Measurements from ENCODE around the gene ARAP1. TPM values are rescaled to one million over a fixed set of nuclear protein-coding genes. Genes with fewer than 3 reads are reported as not detected.

Gene ARAP1
- total RNA-seq, 4 donors from 2014 or later: 90.3 to 146 (median 122) TPM

DNA sequence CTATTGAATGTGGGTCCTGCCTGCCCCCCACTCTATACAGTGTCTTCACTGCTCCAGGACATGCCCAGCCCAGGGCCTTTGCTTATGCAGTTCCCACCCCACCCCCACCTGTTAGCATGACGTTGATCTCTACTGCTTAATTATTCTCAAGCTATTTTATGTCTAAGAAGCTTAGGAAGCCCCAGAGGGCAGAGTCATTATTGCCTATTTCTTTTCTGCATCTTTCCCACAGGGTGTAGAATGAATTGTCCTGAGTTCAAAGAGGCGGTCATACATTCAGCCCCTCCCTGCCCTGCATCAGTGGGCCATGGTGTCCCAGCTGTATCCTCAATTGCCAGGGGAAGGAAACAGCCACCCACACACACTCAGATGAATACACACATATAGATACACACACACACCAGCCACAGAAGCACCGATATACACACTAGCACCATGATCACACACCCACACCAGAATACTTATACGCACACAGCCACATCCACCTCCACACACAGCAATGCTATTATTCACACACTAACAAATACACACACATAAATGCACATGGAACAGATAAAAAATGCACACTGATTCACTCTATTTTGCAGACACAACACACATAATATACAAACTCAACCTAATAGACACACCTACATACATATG is 79.5 kb downstream of the ARAP1 start:
- intact Hi-C loops (cut with DNase I): no loop called here
- 65 to 75% methylated on average over 4 of the region's 4 CpGs for WGBS, 2 donors
- no peak for DNase-seq
- Histone ChIP-seq H3K27ac (no peak overlapping the region), H3K4me1 (no peaks in the 10 kb centered on the region), H3K36me3 (no peaks in the 10 kb centered on the region), H3K9me3 (no peaks in the 10 kb centered on the region), H3K4me3 (replicated peaks in 1 of 3) (no peak overlapping the region), H3K27me3 (no peaks in the 10 kb centered on the region)
- TF ChIP-seq, protein P1, sequence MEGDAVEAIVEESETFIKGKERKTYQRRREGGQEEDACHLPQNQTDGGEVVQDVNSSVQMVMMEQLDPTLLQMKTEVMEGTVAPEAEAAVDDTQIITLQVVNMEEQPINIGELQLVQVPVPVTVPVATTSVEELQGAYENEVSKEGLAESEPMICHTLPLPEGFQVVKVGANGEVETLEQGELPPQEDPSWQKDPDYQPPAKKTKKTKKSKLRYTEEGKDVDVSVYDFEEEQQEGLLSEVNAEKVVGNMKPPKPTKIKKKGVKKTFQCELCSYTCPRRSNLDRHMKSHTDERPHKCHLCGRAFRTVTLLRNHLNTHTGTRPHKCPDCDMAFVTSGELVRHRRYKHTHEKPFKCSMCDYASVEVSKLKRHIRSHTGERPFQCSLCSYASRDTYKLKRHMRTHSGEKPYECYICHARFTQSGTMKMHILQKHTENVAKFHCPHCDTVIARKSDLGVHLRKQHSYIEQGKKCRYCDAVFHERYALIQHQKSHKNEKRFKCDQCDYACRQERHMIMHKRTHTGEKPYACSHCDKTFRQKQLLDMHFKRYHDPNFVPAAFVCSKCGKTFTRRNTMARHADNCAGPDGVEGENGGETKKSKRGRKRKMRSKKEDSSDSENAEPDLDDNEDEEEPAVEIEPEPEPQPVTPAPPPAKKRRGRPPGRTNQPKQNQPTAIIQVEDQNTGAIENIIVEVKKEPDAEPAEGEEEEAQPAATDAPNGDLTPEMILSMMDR (IDR thresholded peaks at IDR 0.05): no peak

DNA sequence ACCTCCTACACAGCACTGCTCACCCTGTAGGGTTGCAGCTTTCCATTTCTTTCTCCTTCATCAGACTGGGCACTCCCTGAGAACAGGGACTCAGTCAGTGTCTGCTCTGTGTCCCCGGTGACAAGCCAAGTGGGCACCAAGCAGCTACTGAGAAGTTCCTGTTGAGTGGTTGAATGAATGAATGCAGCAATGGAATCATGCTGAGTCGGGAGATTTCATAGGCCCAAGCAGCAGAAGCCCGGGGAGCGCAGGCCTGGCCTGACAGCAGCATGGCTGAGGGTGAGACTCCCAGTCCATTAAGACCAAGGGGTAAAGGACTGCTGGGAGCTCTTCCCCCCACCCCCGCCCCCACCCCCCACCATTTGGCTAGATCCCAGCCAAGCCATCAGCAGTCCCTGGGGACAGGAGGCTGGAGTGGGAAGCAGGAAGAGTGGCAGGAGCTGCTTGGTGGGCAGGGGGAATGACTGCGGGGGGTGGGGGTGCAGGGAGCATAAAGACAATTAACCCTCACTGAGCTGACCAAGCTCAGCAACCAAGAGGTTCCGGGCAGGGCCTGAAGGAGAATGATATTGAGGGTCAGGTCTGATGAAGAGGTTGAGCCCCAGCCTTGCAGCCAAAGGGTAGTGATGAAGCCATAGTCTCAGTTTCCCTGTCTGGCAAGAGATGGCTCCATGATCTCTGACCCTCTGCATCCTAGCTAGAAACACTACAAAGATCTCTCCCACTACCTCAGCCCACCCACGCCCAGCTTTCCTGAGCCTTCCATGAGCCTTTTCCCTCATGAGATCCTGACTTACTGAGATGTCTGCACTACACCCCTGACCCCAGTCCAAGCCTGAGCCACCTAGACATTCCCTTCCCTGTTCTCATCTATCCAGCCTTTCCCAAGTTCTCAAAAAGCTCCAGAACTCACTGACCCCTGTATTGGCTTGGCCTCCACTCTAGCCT is 80.8 kb downstream of the ARAP1 start:
- H3K4me3 ChIP-seq (replicated peaks in 1 of 3): no peak overlapping the region
- TF ChIP-seq, protein P1 (IDR thresholded peaks at IDR 0.05): no peak
- no peak for TF ChIP-seq POLR2A (IDR thresholded peaks at IDR 0.05)
- no peak overlapping the region for H3K27ac ChIP-seq
- 34 to 53% methylated on average over 8 of the region's 8 CpGs for WGBS, 2 donors
- no peaks in the 10 kb centered on the region for H3K27me3 ChIP-seq
- intact Hi-C loops (cut with DNase I): no loop called here
- H3K36me3 ChIP-seq: no peaks in the 10 kb centered on the region
- no peak for DNase-seq
- H3K4me1 ChIP-seq: no peaks in the 10 kb centered on the region
- H3K9me3 ChIP-seq: no peaks in the 10 kb centered on the region

DNA sequence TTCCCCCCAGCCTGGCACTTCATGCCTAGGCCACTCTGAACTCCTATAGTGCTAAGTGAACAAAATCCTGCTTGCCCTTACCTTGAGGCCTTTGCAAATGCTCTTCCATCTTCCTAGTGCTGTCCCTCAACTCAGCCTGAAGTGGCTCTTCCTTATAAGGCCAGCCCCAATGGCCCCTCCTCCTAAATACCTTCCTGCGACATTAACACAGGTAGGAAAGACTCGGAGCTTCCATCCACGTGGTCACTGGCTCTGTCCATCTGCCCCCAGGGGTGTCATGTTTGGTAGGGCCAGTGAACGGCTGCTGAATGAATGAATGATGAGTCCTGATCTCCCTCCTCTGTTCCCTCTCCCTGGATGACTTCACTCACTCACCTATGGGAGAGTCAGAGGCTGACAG is 82.2 kb downstream of the ARAP1 start:
- intact Hi-C loops (cut with DNase I): no loop called here
- no peak for DNase-seq
- Histone ChIP-seq H3K36me3 (no peaks in the 10 kb centered on the region), H3K27ac (no peak overlapping the region), H3K4me1 (no peaks in the 10 kb centered on the region), H3K9me3 (no peaks in the 10 kb centered on the region), H3K27me3 (no peaks in the 10 kb centered on the region), H3K4me3 (replicated peaks in 1 of 3) (no peak overlapping the region)
- WGBS, 2 donors: 28 to 53% methylated on average over 4 of the region's 4 CpGs
- no peak for TF ChIP-seq POLR2A (IDR thresholded peaks at IDR 0.05)

DNA sequence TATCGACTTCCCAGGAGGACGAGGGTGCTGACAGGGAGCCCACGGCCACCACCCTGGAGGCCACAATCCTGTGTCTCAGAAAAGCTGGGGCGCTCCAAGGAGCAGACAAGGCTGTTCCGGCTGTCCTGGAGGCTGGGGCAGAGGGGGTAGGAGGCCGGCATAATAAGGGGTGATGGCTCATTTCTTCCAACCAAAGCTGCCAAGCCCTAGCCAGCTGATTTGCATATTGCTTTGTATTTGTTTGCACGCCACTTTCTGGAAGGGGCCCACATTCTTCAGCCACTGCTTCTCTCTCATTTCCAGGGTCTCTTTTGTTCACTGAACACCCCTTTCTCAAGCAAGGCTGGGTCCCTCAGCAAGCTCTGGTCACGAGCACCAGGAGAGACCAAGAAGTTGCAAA is 82.7 kb downstream of the ARAP1 start:
- no peak overlapping the region for H3K27ac ChIP-seq
- H3K27me3 ChIP-seq: no peaks in the 10 kb centered on the region
- no peak overlapping the region for H3K4me3 ChIP-seq (replicated peaks in 1 of 3)
- WGBS, 2 donors: 66 to 79% methylated on average over 8 of the region's 8 CpGs
- H3K9me3 ChIP-seq: no peaks in the 10 kb centered on the region
- H3K36me3 ChIP-seq: no peaks in the 10 kb centered on the region
- DNase-seq: no peak
- H3K4me1 ChIP-seq: no peaks in the 10 kb centered on the region
- TF ChIP-seq, protein P1 (IDR thresholded peaks at IDR 0.05): no peak
- no peak for TF ChIP-seq POLR2A (IDR thresholded peaks at IDR 0.05)
- intact Hi-C loops (cut with DNase I): no loop called here

DNA sequence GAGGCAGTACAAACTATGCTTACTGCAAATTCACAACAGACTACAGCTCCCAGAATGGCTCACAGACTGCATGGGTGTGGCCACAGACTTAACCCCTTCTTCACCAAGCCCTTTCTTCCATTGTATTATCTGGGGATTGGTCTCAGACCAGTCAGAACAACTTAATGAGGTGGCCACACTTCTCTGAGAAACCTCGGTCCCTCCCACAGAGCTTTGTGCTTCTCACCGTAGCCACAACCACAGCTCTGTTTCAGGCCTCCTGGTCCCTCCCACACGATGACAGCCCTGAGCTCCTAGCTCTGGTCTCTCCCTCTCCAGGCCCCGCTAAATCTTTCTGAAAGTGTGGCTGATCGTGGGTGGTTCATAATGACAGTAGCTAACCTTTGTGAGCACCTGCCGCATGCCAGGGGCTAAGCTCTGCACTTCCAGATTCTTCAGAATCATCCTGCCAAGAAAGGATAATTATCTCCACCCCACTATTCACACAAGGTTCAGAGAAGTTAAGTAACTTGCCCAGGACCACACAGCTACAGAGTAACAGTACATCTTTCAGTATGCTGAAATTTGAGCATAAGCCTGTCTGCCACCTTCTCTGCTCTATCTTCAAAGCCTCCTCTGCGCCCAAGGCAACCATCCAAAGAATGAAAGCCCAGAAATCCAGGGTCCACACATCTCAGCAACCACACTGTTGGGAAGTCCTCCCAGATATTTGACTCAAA is 83.4 kb downstream of the ARAP1 start:
- H3K27ac ChIP-seq: no peak overlapping the region
- WGBS, 2 donors: 61 to 62% methylated on average over 7 of the region's 7 CpGs
- no peaks in the 10 kb centered on the region for H3K9me3 ChIP-seq
- no peak overlapping the region for H3K4me3 ChIP-seq (replicated peaks in 1 of 3)
- no peaks in the 10 kb centered on the region for H3K27me3 ChIP-seq
- no peaks in the 10 kb centered on the region for H3K4me1 ChIP-seq
- H3K36me3 ChIP-seq: no peaks in the 10 kb centered on the region
- intact Hi-C loops (cut with DNase I): no loop called here
- TF ChIP-seq, protein P1 (IDR thresholded peaks at IDR 0.05): no peak
- no peak for TF ChIP-seq POLR2A (IDR thresholded peaks at IDR 0.05)
- DNase-seq: no peak
